Hypothalamus (tissue), 51 donors: Measurements from ENCODE around the gene ANTXR1.
A peak's percentile ranks its signal among the peaks of the same experiment; 100 is the strongest.

Experiments
- DNase-seq, 51 donors: peaks; one replicate each; lab custom pipeline; 2025; lab: John Stamatoyannopoulos, UW

ANTXR1 gene

DNA sequence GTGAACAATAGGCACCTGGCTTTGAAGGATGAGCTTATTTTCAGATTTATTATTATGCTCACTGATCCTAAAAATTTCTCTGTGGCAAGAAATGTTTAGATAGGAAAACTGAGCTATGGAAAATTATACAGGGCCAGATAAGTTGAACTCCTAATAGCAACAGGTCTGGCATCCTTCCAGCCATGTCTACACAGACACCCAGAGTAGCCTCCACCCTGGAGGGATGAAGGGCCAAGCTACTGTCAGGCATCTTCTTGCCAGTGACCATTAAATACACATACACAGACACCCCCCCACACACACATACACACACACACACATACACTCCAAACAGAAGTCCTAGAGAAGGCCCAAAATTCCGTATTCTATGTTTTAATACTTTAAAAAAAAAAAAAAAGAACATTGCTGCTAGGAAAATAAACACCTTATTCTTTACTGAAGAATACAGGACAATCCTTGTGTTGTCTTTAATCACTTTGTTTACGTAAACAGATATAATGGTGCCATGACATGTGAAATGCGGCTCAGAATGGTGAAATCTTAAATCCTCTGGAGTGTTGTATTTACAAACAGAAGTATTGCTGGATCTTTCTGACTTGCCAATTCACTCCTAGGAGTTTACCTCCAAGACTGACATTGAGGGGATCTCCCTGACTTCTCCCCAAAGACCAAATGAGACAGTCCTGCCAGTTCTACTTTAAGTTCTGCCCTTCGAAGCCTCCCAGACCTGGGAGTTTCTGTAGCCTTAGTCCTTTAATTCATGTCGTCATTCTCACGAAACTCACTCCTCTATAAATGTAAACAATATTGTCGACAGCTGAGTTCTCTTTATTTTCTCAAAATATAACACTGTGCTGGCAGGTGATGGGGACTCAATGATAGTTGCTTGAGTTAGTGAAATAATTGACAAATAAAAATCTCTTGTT lies 163.1 kb downstream of the ANTXR1 start:
- no peak for DNase-seq

DNA sequence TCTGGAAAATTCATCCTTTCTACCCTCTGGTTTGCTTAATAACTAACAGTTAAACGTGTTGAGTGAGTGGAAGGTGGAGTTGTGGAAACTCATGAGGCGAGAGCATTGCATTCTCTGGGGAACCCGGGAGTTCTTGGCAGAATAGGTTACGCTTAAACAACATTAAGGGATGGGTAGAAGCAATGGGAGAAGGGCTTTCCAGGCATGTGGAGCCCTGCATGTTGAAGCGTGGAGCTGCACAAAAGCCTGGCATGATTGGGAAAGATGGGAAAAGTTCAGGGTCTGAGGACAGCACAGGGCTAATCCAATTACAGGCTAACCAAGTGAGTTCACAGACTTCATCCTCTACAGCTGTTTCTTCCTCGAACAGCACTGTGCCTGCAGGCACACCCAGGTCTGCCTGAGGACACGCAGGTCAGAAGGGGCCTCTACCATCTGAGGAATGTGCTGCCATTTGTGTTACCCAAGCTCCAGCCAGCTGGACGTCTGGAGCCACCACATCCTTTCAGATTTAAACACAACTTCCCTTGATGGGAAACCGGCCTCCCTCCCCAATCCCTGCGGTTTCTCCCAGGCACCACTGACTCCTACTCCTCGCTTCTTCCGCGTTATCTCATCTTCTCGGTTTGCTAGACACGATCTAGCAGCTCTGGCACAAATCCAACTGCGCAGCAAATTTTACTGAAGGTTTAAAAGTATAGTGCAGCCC lies 164.2 kb downstream of the ANTXR1 start:
- peak in 12 of 51 donors; percentile 3 to 32 (median 14) for DNase-seq

DNA sequence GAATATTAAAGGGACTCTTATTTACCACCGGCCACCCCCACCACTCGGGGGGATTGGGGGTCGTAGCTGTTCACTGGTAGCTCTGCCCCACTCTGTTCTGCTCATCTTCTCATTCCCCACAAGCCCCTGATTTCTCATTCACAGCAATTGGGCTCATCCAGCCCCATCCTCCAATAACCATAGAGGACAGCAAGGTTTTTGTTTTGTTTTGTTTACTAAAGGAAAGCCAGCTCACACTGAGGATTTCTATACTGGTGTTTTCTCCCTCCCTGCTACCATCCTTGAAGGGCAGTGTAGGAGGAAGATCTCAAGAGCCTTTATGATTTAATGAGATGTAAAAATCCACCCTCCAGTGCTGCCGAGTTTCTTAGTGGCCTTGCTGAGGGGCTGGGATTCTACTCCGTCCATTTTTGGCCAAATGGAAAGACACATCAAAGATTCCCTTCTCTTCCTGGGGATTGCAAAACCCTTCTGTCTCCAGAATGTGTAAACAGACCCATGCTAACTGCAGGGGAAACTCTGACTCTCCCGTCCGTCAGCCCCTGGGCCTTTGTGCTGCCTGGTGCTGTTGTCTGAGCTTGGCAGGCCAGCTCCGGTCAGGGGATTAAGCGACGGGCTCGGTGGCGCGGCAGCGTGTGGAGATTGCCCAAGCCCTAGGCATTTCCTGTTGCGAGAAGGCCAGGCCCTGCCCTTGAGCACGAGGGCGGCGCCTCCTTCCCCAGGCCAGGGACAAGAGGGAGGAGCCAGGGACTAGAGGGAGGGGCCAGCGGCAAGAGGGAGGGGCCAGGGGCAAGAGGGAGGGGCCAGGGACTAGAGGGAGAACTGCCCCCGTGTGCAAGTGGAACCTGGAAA lies 165.0 kb downstream of the ANTXR1 start:
- DNase-seq, result peak in 48 of 51 donors; percentile 8 to 86 (median 52)

DNA sequence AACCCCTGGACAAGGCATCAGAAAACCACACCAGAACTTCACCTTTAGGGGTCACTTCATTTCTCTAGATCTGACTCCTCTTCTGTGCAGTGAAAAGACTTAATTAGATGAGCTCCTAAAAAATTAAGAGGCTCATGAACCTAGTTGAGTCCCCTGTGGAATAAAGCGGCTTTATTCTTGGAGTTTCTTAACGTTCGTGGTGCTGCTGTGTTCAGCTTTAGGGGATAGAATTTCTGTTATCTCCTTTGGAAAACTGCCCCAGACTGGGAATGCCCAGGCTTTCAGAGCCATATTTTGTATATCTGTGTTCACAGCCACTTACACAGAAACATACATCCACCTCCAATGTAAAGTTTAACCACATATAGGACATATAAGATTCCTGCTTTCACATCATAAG lies 165.8 kb downstream of the ANTXR1 start:
- no peak for DNase-seq

DNA sequence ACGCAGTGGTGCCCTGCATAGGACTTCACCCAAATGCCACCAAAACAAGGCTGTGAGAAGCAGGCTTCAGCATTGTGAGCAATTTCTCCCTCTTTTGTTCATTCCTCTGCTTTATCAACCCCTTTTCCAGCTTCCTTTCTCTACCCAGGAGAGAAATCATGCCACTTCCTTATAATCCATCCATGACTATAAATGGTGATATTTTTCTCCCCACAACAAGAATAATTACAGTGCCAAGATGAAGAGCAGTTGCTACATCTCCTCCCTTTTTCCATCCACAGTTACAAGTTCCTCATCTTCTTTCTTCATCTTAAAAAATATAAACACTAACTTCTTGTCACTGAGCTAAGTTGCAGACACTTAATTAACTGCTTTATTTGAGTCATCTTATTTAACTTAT lies 167.2 kb downstream of the ANTXR1 start:
- no peak for DNase-seq

DNA sequence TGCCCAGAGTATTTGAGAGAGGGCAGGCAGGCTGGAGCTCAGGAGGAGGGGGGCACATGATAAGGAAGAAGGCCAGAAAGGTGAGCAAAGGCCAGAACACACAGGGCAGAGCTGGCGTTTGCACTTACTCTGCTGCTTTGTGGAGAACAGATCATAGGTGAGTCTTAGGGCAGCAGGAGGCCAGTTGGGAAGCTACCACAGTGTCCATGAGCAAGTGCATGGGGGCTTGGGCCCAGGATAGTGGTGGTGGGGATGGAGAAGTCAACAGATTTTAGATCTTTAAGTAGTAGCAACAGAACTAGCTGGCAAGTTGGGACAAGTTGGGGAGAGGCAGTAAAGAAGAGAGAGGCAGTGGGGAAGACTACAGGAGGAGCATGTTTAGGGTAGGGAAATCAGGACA lies 168.0 kb downstream of the ANTXR1 start:
- DNase-seq, result no peak

DNA sequence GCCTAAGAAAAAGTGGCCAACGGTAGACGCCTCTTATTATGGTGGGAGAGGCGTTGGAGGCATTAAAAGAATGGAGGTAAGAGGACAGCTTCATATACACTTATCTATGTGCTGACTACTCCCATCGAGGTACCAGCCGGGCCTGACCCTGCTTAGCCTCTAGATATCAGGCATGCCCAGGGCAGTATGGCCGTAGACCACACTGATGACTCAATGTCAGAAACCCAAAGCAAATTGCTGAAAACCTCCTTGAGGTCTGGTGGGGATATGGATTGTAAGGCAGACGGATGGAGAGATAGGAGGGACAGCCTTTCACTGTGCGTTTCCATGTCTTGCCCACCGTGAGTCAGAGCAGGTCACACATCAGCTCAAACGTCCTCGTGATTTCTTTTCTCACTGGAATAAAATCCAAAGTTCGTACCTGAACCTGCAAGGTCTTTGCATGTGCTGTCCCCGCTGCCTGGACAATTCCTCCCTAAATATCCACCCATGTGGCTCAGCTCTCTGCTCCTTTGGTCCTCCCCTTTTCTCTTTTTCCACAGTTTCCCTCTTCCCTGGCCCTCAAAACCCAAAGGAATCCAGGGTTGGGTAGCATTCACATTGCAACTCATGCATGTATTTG lies 168.9 kb downstream of the ANTXR1 start:
- DNase-seq, result no peak

DNA sequence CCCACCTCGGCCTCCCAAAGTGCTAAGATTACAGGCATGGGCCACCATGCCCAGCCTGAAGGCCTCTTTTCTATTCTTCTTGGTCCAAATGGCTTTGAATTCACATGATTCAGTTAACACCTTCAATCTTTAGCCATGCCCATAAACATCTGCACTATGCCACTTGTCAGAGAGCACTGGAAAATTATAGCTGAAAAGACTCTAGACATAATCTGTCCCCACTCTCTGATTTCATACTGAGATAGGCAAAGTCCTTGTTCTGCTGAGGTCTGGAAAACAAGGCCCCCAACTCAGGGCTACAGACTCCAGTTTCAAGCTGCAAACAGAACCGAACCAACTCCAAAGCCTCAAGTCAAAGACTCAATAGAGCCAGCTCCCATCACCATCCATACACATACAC lies 170.7 kb downstream of the ANTXR1 start:
- no peak for DNase-seq

DNA sequence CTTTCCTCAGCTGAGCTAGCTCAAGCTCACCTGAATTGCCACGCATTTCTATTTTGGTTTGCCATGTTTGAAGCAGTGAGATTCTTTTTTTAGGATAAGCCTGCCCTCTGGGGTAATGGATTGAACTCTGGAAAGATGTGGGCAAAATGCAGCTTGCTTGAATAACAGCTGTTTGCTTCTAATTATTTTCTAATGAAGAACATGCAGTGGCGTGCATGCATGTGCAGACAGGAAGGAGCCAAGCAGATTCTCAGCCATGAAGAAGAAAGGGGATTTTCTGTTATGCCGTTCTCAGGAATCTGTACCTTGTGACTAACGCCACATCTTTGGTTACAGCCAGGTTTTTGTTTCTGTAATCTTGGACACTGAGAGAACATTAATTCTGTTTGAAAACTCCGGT lies 171.2 kb downstream of the ANTXR1 start:
- DNase-seq, result no peak

DNA sequence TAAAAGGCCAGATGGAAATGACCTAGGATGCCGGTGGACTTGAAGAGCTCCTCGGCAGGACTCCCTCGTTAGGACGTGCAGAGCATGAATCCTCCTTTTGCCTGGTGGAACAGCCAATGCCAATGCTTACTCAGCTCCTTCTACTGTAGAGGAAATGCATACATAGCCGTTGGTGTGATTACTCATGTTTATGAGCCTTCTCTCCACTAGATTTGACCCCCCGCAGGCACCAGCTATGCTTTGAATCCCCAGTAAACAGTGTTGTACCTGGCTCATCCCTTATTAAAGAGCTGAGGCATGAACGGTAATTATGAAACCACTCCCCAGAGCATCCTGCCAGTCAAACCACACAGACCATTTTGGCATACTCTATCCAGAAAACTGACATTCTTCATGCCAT lies 172.8 kb downstream of the ANTXR1 start:
- no peak for DNase-seq

DNA sequence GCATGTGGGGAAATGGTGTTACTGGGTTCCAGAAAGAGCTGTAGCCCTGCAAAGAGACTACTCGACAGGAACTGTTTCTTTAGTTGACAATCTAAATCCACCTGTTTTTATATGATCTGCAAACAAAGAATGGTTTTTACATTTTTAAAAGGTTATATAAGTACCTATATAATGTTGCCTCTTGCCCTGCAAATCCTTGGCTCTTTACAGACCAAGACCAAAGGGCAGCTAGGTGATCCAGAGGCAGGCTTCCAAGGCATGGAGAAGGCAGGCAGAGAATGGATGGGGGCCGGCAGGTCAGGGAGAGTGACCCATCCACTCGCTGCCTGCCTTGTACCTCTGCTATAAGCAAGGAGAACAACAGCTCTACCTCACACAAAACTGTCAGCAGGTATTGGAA lies 173.6 kb downstream of the ANTXR1 start:
- no peak for DNase-seq

DNA sequence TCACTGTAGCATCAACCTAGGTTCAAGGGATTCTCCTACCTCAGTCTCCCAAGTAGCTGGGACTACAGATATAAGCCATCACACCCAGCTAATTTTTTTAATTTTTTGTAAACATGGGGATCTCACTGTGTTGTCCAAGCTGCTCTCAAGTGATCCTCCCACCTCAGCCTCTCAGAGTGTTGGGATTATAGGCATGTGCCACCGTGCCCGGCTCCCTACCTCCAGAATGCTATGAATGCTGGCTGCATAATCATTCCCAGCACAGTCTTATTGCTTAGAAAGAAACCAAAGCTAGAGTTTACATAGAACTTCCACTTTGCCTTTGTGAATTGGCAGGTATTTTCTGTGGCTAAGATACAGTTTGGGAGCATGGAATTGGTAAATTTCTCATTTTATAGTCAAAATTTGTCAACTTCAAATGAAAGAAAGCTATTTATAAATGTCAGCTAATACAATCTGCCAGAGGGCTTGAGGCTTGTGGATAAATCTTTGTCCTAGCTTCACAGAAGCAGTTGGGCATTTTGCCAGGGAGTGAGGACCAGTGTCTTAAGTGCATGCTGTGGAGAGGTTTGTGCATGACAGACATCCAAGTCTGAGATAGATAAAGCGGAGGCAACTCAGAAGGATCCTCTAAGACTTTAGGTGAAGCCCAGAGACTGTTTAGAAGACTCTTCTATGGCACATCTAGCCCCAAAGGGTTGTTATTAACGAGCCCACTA lies 175.4 kb downstream of the ANTXR1 start:
- peak in 8 of 51 donors; percentile 1 to 24 (median 10) for DNase-seq

DNA sequence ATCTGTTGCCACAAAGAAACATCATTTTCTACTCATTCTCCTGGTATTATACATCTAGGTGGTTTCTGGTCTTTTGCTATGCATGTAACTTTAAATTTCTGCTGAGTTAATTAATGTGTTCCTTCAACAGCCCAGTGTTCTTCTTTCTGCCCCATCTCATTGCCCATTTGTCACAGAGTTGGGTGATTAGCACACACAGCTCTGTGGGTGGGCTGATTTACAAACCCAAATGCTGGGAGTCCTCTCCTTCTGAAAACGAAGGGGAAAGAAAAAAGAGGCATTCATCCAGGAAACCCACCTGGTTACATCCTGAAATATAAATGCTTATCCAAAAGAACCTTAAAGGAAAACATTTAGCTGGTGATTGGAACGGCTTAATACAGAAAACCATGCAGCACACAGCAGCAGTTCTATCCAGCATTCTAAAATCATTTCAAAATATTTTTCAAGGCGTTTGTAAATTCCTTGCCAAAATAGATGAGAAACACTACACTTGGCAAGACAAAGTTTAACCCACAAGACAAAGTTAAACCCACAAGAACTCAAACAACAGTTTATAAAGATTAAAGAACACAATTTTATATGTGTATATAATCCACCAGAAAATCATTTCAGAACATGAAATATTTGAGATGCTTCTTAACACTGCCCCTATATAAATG lies 177.9 kb downstream of the ANTXR1 start:
- no peak for DNase-seq

DNA sequence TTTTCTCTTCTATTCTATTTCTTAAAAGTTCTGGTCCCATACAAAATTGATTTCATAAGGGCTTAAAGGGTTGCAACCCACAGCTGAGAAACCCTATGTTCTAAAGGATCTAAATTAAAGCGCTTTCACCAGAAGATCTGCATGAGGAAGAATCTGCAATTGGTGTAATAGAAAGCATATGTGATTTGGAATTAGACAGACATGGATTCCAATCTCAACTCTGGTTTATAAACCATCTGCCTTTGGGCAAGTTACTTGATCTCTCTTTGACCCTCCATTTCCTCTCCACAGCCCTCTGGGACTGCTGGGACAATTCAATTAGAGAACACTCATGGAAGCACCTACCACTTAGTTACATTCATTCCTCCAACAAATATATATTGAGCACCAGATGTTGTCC lies 178.7 kb downstream of the ANTXR1 start:
- DNase-seq, result no peak

DNA sequence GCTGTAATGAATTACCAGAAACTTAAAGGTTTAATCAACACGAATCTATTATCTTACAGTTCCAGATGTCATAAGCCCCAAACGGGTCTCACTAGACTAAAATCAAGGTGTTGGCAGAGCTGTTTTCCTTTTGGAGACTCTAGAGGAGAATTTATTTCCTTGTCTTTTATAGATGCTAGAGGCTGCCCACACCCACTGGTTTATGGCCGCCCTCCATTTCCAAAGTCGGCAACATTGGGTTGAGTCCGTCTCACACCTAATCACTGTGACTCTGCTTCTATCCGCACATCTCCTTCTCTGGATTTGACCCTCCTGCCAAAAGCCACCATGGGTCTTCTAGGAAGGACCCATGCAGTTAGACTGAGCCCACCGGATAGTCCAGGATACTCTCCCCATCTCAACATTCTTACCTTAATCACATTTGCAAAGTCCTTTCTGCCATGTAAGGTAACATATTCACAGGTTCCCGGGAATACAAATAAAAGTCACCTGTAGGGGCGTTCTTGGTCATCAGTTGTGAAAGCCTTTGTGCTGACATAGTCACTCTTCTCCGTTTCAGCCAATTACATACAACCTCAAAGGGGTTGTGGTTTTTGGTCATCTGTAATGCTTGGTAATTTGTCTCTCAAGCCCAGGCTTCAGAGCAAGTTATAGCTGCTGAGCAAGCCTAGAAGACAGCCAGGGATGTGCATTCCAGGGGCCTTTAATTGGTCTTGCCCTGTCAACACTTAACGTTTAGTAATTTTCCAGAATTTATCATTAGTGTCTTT lies 179.4 kb downstream of the ANTXR1 start:
- no peak for DNase-seq

DNA sequence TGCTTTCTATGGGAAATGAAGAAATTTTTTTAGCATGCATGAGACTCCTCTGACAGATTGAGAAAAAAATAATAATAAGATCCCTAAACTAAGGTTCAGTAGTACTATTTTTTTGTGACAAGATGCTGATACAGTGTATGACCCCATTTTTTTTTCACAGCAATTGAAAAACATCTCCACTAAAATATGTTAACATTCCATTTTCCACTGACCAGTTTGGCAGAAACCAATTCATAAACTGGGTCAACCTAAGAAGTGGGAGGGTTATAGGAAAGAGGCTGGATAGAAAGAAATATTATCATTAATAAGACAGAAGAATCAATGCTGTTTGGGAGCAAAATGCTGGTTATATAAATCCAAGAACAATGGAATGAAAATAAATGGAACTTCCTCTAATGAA lies 182.7 kb downstream of the ANTXR1 start:
- no peak for DNase-seq

DNA sequence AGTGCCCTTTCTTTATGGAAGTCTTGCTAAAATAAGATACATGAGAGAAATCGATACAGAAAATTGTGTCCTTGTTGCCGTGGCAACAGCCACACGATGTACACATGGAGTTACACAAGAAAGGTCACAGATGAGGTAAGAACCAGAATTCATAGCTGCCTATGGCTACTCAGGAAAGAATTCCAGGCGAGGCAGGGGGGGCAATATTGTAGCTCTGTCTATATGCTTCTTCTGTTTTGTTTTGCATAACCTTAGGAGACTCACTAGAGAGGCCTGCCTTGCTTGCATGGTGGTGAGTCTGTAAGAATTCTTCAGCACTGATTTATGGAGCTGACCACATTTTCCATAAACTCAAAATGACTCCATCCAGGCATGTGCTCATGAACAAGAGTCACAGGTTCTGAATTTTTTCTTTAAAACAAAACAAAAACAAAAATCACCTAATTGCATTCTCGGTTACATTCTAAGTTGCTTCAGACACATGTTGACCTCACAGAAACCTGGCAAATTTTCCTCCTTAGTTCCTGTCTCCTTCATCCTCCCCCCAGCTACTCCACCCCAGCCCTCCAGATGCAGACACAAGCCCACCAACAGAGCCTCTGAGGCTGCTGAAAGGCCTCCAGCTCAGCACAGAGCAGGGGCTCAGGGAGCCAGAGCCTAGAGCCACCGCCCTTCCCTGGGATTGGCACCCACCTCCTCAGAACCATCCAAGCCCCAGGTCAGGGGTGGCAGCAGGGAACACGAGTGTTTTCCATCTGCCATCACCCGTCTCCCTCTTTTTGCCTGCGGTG lies 183.5 kb downstream of the ANTXR1 start:
- DNase-seq, result no peak

DNA sequence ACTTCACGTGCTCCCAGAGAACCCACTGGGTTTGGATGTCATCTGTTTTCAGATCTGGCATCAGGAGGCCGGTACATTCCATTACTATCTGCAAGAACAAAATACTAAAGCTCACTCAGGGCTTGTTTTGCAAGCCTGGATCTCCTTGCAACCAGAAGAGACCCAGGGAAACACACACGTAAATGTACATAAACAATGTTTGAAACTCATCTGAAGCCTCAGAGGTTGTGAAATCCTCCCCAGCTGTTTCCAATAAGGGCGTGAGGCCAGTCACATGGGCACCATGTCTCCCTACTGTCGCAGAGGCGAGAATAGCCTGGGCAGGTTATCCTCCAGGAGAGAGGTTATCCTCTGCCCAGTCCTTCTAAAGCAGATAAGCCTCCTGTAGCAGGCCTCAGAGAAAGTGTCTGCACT lies 187.1 kb downstream of the ANTXR1 start:
- no peak for DNase-seq
